Coronary artery (tissue), 2 donors: Measurements from ENCODE around the gene SLC15A5.

Experiments used
- DNase-seq: peaks from one replicate; pipeline ENCODE4 v3.0.0-alpha.2; 2017; ENCODE audit warnings: low spot score
- H3K27ac ChIP-seq, 2 donors: fragments of 200-600 bp; sonication (generic); one replicate each; pipeline ENCODE4 v1.5.1; 2016 to 2019
- H3K4me3 ChIP-seq: fragments of 200-600 bp; sonication (generic); 2 replicates; pipeline ENCODE4 v1.5.1; 2016; ENCODE audit warnings: mild to moderate bottlenecking, moderate library complexity
- TF ChIP-seq, protein P1 (sequence below): fragments of 200-600 bp; sonication (generic); IDR thresholded peaks from one replicate; pipeline ENCODE4 v1.5.1; 2019; ENCODE audit warnings: antibody characterized with exemption

The SLC15A5 gene

DNA sequence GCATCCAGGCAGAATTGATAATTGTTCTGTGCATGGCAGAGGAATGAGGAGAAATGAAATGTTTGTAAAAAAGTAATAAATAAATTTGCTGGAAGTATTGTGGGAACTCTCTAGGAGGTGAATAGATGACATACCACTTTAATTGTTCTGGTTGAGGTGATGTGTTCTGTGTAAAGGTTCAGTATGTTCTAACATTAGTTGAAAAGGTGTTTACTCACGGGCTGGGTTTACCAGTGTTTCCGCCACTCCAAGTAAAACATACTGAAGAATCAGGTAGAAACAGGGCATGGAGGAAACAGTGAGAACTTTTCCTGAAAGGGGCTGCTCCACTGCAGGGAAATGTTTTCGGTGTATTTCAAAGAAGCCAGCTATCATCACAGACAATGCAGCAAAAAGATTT lies 53.3 kb downstream of the SLC15A5 start:
- H3K27ac ChIP-seq = no peak overlapping the region
- TF ChIP-seq, protein P1, sequence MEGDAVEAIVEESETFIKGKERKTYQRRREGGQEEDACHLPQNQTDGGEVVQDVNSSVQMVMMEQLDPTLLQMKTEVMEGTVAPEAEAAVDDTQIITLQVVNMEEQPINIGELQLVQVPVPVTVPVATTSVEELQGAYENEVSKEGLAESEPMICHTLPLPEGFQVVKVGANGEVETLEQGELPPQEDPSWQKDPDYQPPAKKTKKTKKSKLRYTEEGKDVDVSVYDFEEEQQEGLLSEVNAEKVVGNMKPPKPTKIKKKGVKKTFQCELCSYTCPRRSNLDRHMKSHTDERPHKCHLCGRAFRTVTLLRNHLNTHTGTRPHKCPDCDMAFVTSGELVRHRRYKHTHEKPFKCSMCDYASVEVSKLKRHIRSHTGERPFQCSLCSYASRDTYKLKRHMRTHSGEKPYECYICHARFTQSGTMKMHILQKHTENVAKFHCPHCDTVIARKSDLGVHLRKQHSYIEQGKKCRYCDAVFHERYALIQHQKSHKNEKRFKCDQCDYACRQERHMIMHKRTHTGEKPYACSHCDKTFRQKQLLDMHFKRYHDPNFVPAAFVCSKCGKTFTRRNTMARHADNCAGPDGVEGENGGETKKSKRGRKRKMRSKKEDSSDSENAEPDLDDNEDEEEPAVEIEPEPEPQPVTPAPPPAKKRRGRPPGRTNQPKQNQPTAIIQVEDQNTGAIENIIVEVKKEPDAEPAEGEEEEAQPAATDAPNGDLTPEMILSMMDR = no peak
- H3K4me3 ChIP-seq = no peak overlapping the region
- no peak for DNase-seq

DNA sequence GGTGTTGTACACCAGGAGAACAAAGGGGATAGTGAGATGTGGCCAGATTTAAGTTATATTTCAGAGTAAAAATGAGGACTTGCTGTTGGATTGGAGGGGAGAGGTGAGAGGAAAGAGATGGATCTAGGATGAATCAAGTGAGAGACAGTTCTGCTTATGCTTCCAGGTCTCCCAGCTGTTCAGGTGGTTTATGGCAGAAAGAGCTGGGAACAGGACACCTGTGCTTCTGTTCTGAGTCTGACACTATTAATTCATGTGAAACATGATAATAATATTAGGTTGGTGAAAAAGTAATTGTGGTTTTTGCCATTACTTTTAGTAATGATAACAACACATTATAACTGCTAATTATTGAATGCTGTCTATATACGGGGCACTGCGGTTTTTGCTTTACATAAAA lies 55.7 kb downstream of the SLC15A5 start:
- H3K4me3 ChIP-seq = no peak overlapping the region

GRCh38 chr12:16220120-16220519 lies 57.4 kb downstream of the SLC15A5 start:
- no peak overlapping the region for H3K4me3 ChIP-seq
- H3K27ac ChIP-seq = no peak overlapping the region
- no peak for DNase-seq
- TF ChIP-seq, protein P1 = no peak

More for the DNA sequence above, 55.7 kb downstream of the SLC15A5 start:
- TF ChIP-seq, protein P1 = no peak
- H3K27ac ChIP-seq = no peak overlapping the region
- no peak for DNase-seq

DNA sequence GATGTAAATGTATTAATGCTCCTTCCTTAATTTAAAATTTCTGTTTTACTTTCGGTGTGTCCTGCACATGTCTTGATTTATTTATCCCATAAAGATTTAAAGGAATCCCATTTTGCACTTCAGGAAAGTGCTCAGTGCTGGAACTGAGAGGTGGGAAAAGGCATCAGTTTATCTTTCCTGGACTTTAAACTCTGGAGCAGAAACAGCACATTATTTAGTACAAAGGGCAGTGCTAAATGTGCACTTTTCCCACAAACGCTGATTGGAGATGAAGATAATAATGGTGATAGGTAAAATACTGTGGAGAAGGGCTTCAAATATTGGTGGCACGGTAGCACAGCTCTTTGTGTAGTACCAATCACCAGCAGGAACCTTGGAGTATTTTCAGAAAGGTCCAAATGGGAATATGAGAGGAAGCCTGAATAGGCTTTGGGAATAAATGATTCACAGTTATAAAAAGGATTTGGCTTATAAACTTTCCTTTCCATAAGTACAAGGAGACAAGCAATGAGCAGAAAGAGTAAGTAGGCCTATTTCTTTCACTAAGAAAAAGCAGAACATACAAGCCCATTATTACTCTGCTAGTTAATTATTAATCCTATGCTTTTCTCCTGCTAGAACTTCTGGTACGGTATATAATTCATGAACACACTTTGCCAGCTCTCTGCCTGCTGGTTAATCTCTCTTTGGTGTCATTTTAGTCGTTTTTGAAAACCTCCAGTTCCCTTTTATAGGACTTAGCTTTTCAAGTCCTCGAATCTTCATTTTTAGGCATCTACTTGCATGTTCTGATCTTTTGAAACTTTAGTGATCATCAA lies 58.3 kb downstream of the SLC15A5 start:
- H3K4me3 ChIP-seq = no peak overlapping the region
- no peak for DNase-seq
- H3K27ac ChIP-seq = no peak overlapping the region
- TF ChIP-seq, protein P1 = no peak

DNA sequence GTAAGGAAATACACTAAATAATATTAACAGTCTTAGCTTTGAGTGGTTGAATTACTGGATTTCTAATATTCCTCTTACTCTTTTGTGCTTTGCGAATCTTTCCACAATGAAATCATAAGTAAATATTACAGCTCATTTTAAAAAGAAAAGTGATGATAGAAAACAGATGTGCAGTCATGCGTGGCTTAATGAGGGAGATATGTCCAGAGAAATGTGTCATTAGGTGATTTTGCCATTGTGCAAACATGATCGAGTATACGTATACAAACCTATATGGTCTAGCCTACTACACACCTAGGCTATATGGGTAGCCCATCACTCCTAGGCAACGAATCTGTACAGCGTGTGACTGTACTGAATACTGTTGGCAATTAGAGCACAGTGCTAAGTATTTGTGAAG lies 59.3 kb downstream of the SLC15A5 start:
- DNase-seq = no peak
- TF ChIP-seq, protein P1 = no peak
- no peak overlapping the region for H3K4me3 ChIP-seq

DNA sequence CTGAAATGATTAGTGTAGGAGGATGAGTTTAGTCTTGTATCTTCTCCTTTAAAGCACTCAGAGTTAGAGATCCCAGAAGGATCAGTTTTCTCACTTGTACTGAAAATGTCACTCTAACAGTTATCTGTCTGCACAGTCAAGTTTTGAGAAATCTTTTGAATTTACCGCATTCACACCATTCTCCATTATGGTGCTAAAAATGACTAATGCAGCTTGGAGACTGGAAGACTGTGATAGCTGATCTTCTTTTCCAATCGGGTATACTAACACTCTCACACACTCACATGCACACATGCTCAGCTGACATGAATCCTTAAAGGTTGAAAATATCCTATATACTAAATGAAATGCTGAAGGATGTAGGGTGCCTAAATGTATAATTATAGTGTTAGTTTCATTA lies 65.8 kb downstream of the SLC15A5 start:
- DNase-seq = no peak
- H3K27ac ChIP-seq = no peak overlapping the region
- H3K4me3 ChIP-seq = no peak overlapping the region
- TF ChIP-seq, protein P1 = no peak

More for the DNA sequence above, 59.3 kb downstream of the SLC15A5 start:
- H3K27ac ChIP-seq = no peak overlapping the region

GRCh38 chr12:16198884-16199283 lies 78.6 kb downstream of the SLC15A5 start:
- Histone ChIP-seq H3K4me3 (no peak overlapping the region), H3K27ac (no peak overlapping the region)
- DNase-seq = no peak
- TF ChIP-seq, protein P1 = no peak
